K562 (cell line): ENCODE data around the gene KLHDC10. TPM values are rescaled to one million over a fixed set of nuclear protein-coding genes. Genes with fewer than 3 reads are reported as not detected.

Experiments used
- BMI1 ChIP-seq: fragments of 150-350 bp; IDR thresholded peaks from 2 replicates; pipeline ENCODE4 v1.6.1; 2014; ENCODE audit warnings: low read length
- GTF3C2 ChIP-seq: IDR thresholded peaks from 3 replicates; pipeline ENCODE4 v1.6.1; 2011; ENCODE audit warnings: borderline replicate concordance, mild to moderate bottlenecking, moderate library complexity; ENCODE audit not compliant: insufficient read length; ENCODE audit errors: extremely low read depth
- MNT ChIP-seq, 2 experiments: fragments of 450-650 bp; conservative IDR thresholded peaks; 2 replicates each; pipeline ENCODE4 v1.6.1; 2017; ENCODE audit warnings: mild to moderate bottlenecking in 2 of 2, moderate library complexity in 2 of 2
- PKNOX1 ChIP-seq: fragments of 450-650 bp; IDR thresholded peaks from 2 replicates; pipeline ENCODE4 v1.6.1; 2016
- POLR2H ChIP-seq: IDR thresholded peaks from 2 replicates; pipeline ENCODE4 v1.6.1; 2016; ENCODE audit warnings: missing genetic modification characterization, low read depth, mild to moderate bottlenecking, control low read depth, missing compliant biosample characterization, moderate library complexity
- SMARCE1 ChIP-seq: fragments of 450-650 bp; IDR thresholded peaks from 2 replicates; pipeline ENCODE4 v1.7.1; 2016; ENCODE audit warnings: mild to moderate bottlenecking
- TEAD4 ChIP-seq, 2 experiments: sonication (generic) in 1 of 2; formaldehyde crosslinking in 1 of 2; IDR thresholded peaks; 2 replicates each; pipeline versions ENCODE4 v1.6.1 to v1.8.0; 2012 to 2022; ENCODE audit warnings: borderline replicate concordance in 1 of 2, inconsistent platforms in 1 of 2, low read length in 1 of 2, mild to moderate bottlenecking in 1 of 2, missing genetic modification reagents in 1 of 2
- TSHZ1 ChIP-seq: fragments of 250-450 bp; sonication (Bioruptor Pico); IDR thresholded peaks from 2 replicates; pipeline ENCODE4 v1.4.0; 2020; ENCODE audit warnings: mild to moderate bottlenecking, moderate library complexity
- ZBTB11 ChIP-seq, 3 experiments: fragments of 200-800 bp in 1 of 3; fragments of 250-450 bp in 1 of 3; fragments of 450-650 bp in 1 of 3; sonication (Bioruptor Pico) in 1 of 3; sonication (Bioruptor generic) in 1 of 3; formaldehyde crosslinking in 1 of 3; IDR thresholded peaks; 2 replicates each; pipeline versions ENCODE4 v1.6.1 to v1.8.0; 2016 to 2022; ENCODE audit warnings: mild to moderate bottlenecking in 2 of 3, missing genetic modification characterization in 2 of 3, missing compliant biosample characterization in 1 of 3, moderate library complexity in 1 of 3
- ZEB2 ChIP-seq: fragments of 450-650 bp; IDR thresholded peaks from 2 replicates; pipeline ENCODE4 v1.6.1; 2016
- ZFP36 ChIP-seq: fragments of 150-350 bp; IDR thresholded peaks from 2 replicates; pipeline ENCODE4 v1.6.1; 2018; ENCODE audit warnings: low read length, low read depth; ENCODE audit not compliant: partially characterized antibody
- ZNF24 ChIP-seq: fragments of 450-650 bp; IDR thresholded peaks from 2 replicates; pipeline ENCODE4 v1.6.1; 2016
- ZNF707 ChIP-seq: fragments of 250-450 bp; sonication (Bioruptor Pico); conservative IDR thresholded peaks from 2 replicates; pipeline ENCODE4 v1.8.0; 2022; ENCODE audit warnings: inconsistent platforms, mild to moderate bottlenecking, moderate library complexity
- polyA plus RNA-seq, 8 experiments: library from polyadenylated mRNA; depleted of rRNA in 4 of 8; stranded (reverse) in 5 of 8; unstranded in 3 of 8; fragments of >200 nt; fragmentation: Nextera tagmentation in 2 of 8; fragmentation: Illumina TruSeq in 1 of 8; extraction: Ambion mirVana in 2 of 8; extraction: Trizol in 1 of 8; gene quantifications; 2 replicates each; pipeline versions ENCODE4 v1.2.1 to v1.2.3, GENCODE V29; 2011 to 2014; ENCODE audit warnings: inconsistent platforms in 1 of 8, missing spikeins in 1 of 8
- total RNA-seq, 7 experiments: library from RNA; depleted of rRNA in 6 of 7; stranded (reverse); fragments of >200 nt in 6 of 7; fragmentation: Illumina TruSeq in 2 of 7; extraction: Trizol in 2 of 7; gene quantifications; 2 replicates each; pipeline versions ENCODE4 v1.2.1 to v1.2.3, GENCODE V29; 2011 to 2021; ENCODE audit warnings: low replicate concordance in 1 of 7

Gene KLHDC10
- total and polyA plus RNA-seq, 9 of the 15 experiments (the other 6 are each of a cell fraction or from before 2014, with no cell fraction given) = 9.8 to 80.5 (median 31.4) TPM

- no peak for TF ChIP-seq GTF3C2
- TF ChIP-seq BMI1 = no peak
- no peak for TF ChIP-seq PKNOX1
- no peak for TF ChIP-seq ZNF707
- no peak for TF ChIP-seq ZBTB11 (CRISPR knock-in tag; IDR thresholded peaks at IDR 0.05)
- TF ChIP-seq TEAD4 (IDR thresholded peaks at IDR 0.05; ENCODE audit: low read length) = no peak
- no peak for TF ChIP-seq TEAD4 (CRISPR knock-in tag; IDR thresholded peaks at IDR 0.05; ENCODE audit: borderline replicate concordance)
- no peak for TF ChIP-seq POLR2H (tag)
- no peak for TF ChIP-seq ZFP36
- no peak for TF ChIP-seq SMARCE1
- no peak for TF ChIP-seq ZNF24
- TF ChIP-seq ZEB2 = no peak
- no peak for TF ChIP-seq TSHZ1 (CRISPR knock-in tag)
- no peak for TF ChIP-seq MNT (conservative IDR thresholded peaks at IDR 0.05)
Measured at GRCh38 chr7:130144312-130145171, 74.2 kb downstream of the KLHDC10 start (continued).
